ENCODE measurements around the gene LPCAT2.
"Not testable (repeated sequence)": the region's sequence is repeated elsewhere in the genome, so short reads cannot be mapped to it uniquely, and the experiment has no call there.

The LPCAT2 gene

DNA sequence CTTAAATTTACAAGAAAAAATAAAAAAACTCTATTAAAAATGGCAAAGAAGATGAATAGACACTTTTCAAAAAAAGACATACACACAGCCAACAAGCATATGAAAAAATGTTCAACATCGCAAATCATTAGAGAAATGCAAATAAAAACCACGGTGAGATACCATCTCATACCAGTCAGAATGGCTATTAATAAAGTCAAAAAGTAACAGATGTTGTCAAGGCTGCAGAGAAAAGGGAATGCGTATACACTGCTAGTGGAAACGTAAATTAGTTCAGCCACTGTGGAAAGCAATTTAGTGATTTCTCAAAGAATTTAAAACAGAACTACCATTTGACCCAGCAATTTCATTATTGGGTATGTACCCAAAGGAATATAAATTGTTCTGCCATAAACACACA lies 89.1 kb downstream of the LPCAT2 start:
- DNase-seq, result no peak

- no peak for DNase-seq
Observed at GRCh38 chr16:55605754-55606336, 97.0 kb downstream of the LPCAT2 start.

GRCh38 chr16:55613613-55614335 lies 104.9 kb downstream of the LPCAT2 start:
- DNase-seq, result no peak

GRCh38 chr16:55615071-55615470 lies 106.2 kb downstream of the LPCAT2 start:
- no peak for DNase-seq

DNA sequence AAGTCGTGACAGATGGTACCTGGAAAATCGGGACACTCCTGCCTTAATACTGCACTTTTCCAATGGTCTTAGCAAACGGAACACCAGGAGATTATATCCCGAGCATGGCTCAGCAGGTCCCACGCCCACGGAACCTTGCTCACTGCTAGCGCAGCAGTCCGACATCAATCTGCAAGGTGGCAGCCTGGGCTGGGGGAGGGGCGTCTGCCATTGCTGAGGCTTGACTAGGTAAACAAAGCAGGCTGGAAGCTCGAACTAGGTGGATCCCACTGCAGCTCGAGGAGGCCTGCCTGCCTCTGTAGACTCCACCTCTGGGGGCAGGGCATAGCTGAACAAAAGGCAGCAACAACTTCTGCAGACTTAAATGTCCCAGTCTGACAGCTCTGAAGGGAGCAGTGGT lies 106.8 kb downstream of the LPCAT2 start:
- DNase-seq, result not testable (repeated sequence)

- DNase-seq, result no peak
Observed at GRCh38 chr16:55621771-55622170, 112.9 kb downstream of the LPCAT2 start.

DNA sequence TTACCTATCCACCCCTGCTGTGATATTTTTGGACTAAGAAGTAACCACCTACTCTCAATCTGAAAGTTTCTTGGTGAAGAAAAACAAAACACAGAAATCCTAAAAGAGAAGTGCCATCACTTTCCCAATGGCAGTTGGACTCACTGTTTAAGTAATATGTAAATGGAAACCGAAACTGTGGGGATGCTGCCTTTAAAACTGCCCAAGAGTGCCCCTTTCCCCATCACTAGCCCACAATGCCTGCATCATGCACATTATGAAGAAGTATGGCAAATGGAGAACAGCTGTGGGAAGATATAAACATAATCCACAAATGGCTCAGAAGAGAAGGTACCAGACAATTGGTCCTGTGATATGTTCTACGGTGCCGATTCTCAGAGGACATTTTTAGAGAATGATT lies 113.4 kb downstream of the LPCAT2 start:
- DNase-seq, result no peak

DNA sequence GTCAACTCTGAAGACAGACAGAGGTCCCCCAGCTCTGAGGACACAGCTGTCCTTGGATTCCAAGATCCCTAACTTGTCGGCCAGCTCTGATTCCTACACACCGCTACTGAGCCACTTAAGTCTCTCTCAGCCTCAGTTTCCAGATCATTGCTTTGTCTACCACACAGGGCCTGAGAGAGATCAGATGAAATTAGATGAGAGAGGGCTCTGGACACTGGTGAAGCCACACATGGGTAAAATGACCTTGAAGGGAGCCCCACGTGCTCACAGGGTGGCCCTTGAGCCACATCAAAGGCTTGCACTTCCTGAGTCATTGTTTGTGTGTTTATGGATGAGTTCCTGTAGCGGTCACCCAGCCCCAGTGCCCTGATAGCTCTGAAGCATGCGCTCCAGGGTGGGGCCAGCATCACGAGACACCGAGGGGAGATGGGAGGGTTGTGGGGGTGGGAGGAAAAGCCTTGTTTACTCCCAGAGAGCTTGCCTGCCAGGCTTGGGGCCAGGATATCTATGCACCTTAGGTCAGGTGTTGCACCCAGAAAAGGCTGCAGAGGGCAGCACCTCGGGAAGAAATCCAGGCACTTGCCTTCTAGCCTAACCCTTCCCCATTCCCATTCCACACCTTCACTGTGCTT lies 114.2 kb downstream of the LPCAT2 start:
- DNase-seq, result no peak

DNA sequence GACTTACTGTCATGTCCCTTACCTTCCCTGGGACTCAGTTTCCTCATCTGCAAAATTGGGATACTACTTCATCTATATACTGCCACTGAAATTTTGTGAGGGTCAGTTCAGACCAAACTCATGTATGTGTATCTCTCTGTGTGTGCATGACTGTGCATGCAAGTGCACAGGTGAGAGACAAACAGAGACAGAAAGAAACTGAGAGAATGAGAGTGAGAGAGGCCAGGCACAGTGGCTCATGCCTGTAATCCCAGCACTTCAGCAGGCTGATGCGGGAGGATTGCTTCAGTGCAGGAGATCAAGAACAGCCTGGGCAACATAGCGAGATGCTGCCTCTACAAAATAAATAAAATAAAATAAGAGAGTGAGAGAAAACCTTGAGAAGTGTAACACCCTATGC lies 114.8 kb downstream of the LPCAT2 start:
- no peak for DNase-seq

DNA sequence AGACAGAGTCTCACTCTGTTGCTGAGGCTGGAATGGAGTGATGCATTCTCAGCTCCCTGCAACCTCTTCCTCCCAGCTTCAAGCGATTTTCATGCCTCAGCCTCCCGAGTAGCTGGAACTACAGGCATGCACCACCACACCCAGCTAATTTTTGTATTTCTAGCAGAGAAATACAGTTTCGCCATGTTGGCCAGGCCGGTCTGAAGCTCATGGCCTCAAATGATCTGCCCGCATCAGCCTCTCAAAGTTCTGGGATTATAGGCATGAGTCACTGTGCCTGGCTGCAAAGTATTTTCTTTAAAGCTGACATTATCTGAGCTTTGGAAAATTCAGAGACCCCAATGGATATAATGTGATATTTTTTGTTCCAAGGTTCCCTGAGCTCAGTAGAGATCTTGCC lies 115.8 kb downstream of the LPCAT2 start:
- no peak for DNase-seq

DNA sequence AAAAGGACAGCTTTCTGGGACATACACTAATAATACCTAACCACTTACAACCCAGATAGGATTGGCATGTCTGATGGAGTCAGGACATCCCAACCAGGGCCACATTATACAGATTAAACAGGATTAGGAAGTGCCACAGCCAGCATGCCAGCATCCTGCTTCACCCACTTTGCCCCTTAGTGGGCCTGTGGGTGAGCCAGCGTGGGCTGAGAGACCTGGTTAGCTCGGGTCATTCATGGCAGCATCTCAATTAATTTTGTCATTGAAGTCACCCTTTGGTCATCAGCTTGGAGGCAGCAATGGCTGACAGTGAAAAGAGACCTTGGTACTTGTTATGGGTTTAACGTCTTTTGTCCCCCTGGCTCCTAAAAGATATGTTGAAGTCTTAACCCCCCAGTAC lies 117.0 kb downstream of the LPCAT2 start:
- DNase-seq, result no peak

GRCh38 chr16:55628306-55628968 lies 119.6 kb downstream of the LPCAT2 start:
- no peak for DNase-seq

DNA sequence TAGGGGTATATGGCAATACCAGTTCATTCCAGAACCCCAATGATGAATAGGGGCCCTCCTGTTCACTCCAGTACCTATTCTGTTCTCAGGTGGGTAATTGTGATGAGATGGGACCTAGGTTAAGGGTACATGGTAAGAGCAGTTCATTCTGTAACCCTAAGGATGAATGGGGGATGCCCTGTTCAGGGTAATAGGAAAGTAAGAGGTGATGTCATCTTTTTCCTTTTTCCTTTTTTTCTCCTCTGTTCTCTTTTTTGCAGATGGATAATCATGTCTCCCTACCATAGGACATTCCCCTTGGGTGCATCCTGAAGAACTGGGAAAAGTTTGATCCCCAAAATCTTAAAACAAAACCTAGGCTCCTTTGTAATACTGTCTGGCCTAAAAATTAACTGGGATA lies 121.9 kb downstream of the LPCAT2 start:
- DNase-seq, result no peak

DNA sequence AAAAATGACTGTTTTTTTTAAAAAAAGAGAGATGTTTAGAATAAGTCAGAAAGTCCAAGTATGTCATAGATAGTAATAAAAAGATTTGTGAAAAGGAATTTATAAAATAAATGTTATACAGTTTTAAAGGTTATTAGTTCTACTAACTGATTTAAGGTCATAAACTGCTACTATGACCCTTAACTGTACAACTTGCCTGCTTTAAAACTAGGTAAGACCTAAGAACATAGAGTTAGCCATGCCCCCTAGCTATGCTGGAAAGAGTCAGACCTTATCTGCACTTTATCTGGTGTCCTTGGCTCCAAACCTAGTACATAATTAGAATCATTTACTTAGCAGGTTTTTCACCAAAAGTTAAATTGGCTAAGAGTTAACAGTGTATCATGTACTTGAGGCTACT lies 123.4 kb downstream of the LPCAT2 start:
- no peak for DNase-seq

- DNase-seq, result no peak
Observed at GRCh38 chr16:55634193-55634592, 125.3 kb downstream of the LPCAT2 start.

All from hypothalamus (tissue), 51 donors.